GM21367 (cell line): ENCODE measurements around the gene MCTP1.
A peak's percentile ranks its signal among the peaks of the same experiment; 100 is the strongest.
"Not testable (repeated sequence)": the region's sequence is repeated elsewhere in the genome, so short reads cannot be mapped to it uniquely, and the experiment has no call there.

Experiments used
- ATAC-seq: cut with Tn5 transposase; IDR thresholded peaks from one replicate; pipeline ENCODE4 v1.9.1; 2021; ENCODE audit not compliant: unreplicated experiment

Gene MCTP1

GRCh38 chr5:95191330-95191729, 93.6 kb downstream of the MCTP1 start:
- peak; percentile 86 for ATAC-seq

- no peak for ATAC-seq
Measured at GRCh38 chr5:95184924-95185323, 100.0 kb downstream of the MCTP1 start.

GRCh38 chr5:95181644-95182043, 103.2 kb downstream of the MCTP1 start:
- ATAC-seq, result no peak

- no peak for ATAC-seq
Measured at GRCh38 chr5:95178046-95178651, 106.7 kb downstream of the MCTP1 start.

- ATAC-seq, result no peak
Measured at GRCh38 chr5:95177456-95177855, 107.4 kb downstream of the MCTP1 start.

- ATAC-seq, result no peak
Measured at GRCh38 chr5:95175106-95175505, 109.8 kb downstream of the MCTP1 start.

GRCh38 chr5:95172659-95173058, 112.2 kb downstream of the MCTP1 start:
- no peak for ATAC-seq

GRCh38 chr5:95164861-95165260, 120.0 kb downstream of the MCTP1 start:
- no peak for ATAC-seq

GRCh38 chr5:95163079-95163478, 121.8 kb downstream of the MCTP1 start:
- ATAC-seq, result no peak

- no peak for ATAC-seq
Measured at GRCh38 chr5:95162231-95162992, 122.5 kb downstream of the MCTP1 start.

- ATAC-seq, result no peak
Measured at GRCh38 chr5:95159603-95160002, 125.3 kb downstream of the MCTP1 start.

- no peak for ATAC-seq
Measured at GRCh38 chr5:95155888-95156287, 129.0 kb downstream of the MCTP1 start.

- no peak for ATAC-seq
Measured at GRCh38 chr5:95153511-95153910, 131.4 kb downstream of the MCTP1 start.

GRCh38 chr5:95152535-95152934, 132.4 kb downstream of the MCTP1 start:
- ATAC-seq, result no peak

- no peak for ATAC-seq
Measured at GRCh38 chr5:95152131-95152530, 132.8 kb downstream of the MCTP1 start.

- no peak for ATAC-seq
Measured at GRCh38 chr5:95151694-95152093, 133.2 kb downstream of the MCTP1 start.

GRCh38 chr5:95149387-95149786, 135.5 kb downstream of the MCTP1 start:
- no peak for ATAC-seq

GRCh38 chr5:95148453-95148852, 136.4 kb downstream of the MCTP1 start:
- no peak for ATAC-seq

GRCh38 chr5:95143858-95144257, 141.0 kb downstream of the MCTP1 start:
- not testable (repeated sequence) for ATAC-seq

GRCh38 chr5:95142145-95142544, 142.7 kb downstream of the MCTP1 start:
- no peak for ATAC-seq

GRCh38 chr5:95141141-95141540, 143.8 kb downstream of the MCTP1 start:
- no peak for ATAC-seq

- no peak for ATAC-seq
Measured at GRCh38 chr5:95134326-95134725, 150.6 kb downstream of the MCTP1 start.

- ATAC-seq, result no peak
Measured at GRCh38 chr5:95132096-95132495, 152.8 kb downstream of the MCTP1 start.
